Measurements from ENCODE around the gene KIFAP3. TPM values are rescaled to one million over a fixed set of nuclear protein-coding genes. Genes with fewer than 3 reads are reported as not detected.

The KIFAP3 gene
- polyA plus RNA-seq, 3 donors = 2.1 to 4.7 (median 2.2) TPM

- Histone ChIP-seq H3K79me2 (ENCODE audit: insufficient read depth, low read length) (no peaks in the 10 kb centered on the region), H2AFZ (ENCODE audit: insufficient read depth, low read depth, low read length, poor library complexity, severe bottlenecking) (no peak overlapping the region), H3K27ac (ENCODE audit: low read depth in 1 of 2, low read length in 2 of 2) (no peak overlapping the region), H3K4me1 (ENCODE audit: control insufficient read depth in 1 of 2, insufficient read depth in 2 of 2, low read length in 2 of 2) (no peaks in the 10 kb centered on the region), H3K4me3 (replicated peaks in 1 of 3; ENCODE audit: low read depth in 2 of 3, low read length in 3 of 3) (no peak overlapping the region), H3K9me3 (replicated peaks in 1 of 2; ENCODE audit: control insufficient read depth in 1 of 2, insufficient read depth in 1 of 2, low read length in 2 of 2) (no peaks in the 10 kb centered on the region), H4K20me1 (ENCODE audit: insufficient read depth, low read length) (no peaks in the 10 kb centered on the region), H3K27me3 (ENCODE audit: control insufficient read depth in 2 of 2, insufficient read depth in 2 of 2, low read length in 2 of 2) (no peaks in the 10 kb centered on the region), H3K9ac (ENCODE audit: insufficient read depth, low read length, poor library complexity, severe bottlenecking) (no peak overlapping the region), H3K4me2 (replicated peaks; ENCODE audit: extremely low read depth, low read length, poor library complexity, severe bottlenecking) (no peak overlapping the region), H3K36me3 (replicated peaks in 1 of 2; ENCODE audit: control insufficient read depth in 1 of 2, insufficient read depth in 2 of 2, low read length in 2 of 2) (no peaks in the 10 kb centered on the region)
- H3K9me3 Mint-ChIP-seq = peaks cover 0 to 2% (median 0%) of the 10 kb centered on the region in 7 donors
- DNase-seq = no peak
- H3K27ac Mint-ChIP-seq = no peak overlapping the region
- H3K4me1 Mint-ChIP-seq = no peaks in the 10 kb centered on the region
- H3K36me3 Mint-ChIP-seq = peaks cover 4 to 6% of the 10 kb centered on the region in 2 donors
- intact Hi-C loops (cut with micrococcal nuclease) = no loop called here
- H3K4me3 Mint-ChIP-seq = no peak overlapping the region
- no peak for TF ChIP-seq CTCF (IDR thresholded peaks at IDR 0.05)
- H3K27me3 Mint-ChIP-seq (ENCODE audit: low read depth in 3 of 3) = no peaks in the 10 kb centered on the region
Measured at GRCh38 chr1:169949139-169949538, 125.4 kb downstream of the KIFAP3 start.

- Mint-ChIP-seq H3K9me3 (no peaks in the 10 kb centered on the region), H3K27ac (no peak overlapping the region), H3K4me1 (no peaks in the 10 kb centered on the region), H3K36me3 (peaks cover 0 to 1% of the 10 kb centered on the region in 2 donors), H3K4me3 (no peak overlapping the region), H3K27me3 (ENCODE audit: low read depth in 3 of 3) (no peaks in the 10 kb centered on the region)
- H3K4me3 ChIP-seq (replicated peaks in 1 of 3; ENCODE audit: low read depth in 2 of 3, low read length in 3 of 3) = no peak overlapping the region
- no peak for TF ChIP-seq CTCF (IDR thresholded peaks at IDR 0.05)
- no peaks in the 10 kb centered on the region for H4K20me1 ChIP-seq (ENCODE audit: insufficient read depth, low read length)
- no peak overlapping the region for H3K9ac ChIP-seq (ENCODE audit: insufficient read depth, low read length, poor library complexity, severe bottlenecking)
- no peaks in the 10 kb centered on the region for H3K36me3 ChIP-seq (replicated peaks in 1 of 2; ENCODE audit: control insufficient read depth in 1 of 2, insufficient read depth in 2 of 2, low read length in 2 of 2)
- no peak for DNase-seq
- intact Hi-C loops (cut with micrococcal nuclease) = no loop called here
- no peak overlapping the region for H3K4me2 ChIP-seq (replicated peaks; ENCODE audit: extremely low read depth, low read length, poor library complexity, severe bottlenecking)
- H3K9me3 ChIP-seq (replicated peaks in 1 of 2; ENCODE audit: control insufficient read depth in 1 of 2, insufficient read depth in 1 of 2, low read length in 2 of 2) = no peaks in the 10 kb centered on the region
- H3K27ac ChIP-seq (ENCODE audit: low read depth in 1 of 2, low read length in 2 of 2) = no peak overlapping the region
- H3K4me1 ChIP-seq (ENCODE audit: control insufficient read depth in 1 of 2, insufficient read depth in 2 of 2, low read length in 2 of 2) = no peaks in the 10 kb centered on the region
- H3K27me3 ChIP-seq (ENCODE audit: control insufficient read depth in 2 of 2, insufficient read depth in 2 of 2, low read length in 2 of 2) = no peaks in the 10 kb centered on the region
- no peaks in the 10 kb centered on the region for H3K79me2 ChIP-seq (ENCODE audit: insufficient read depth, low read length)
- no peak overlapping the region for H2AFZ ChIP-seq (ENCODE audit: insufficient read depth, low read depth, low read length, poor library complexity, severe bottlenecking)
Measured at GRCh38 chr1:169946206-169946605, 128.3 kb downstream of the KIFAP3 start.
